ENCODE measurements around the gene ALK.

DNA sequence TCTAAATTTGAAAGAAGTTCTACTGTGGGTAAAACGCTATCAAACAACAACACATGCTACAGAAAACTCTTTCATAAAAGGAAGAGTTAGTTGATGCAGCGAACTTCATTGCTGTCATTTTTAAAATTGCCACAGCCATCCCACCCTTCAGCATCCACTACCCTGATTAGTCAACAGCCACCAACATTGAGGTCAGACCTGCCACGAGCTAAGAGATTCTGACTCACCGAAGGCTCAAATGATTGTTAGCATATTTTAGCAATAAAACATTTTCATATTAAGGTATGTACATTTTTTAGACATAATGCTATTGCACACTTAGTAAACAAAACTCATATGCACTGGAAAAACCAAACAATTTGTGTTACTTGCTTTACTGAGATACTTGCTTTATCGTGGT lies 459.1 kb downstream of the ALK start:
- TF ChIP-seq, protein P1, sequence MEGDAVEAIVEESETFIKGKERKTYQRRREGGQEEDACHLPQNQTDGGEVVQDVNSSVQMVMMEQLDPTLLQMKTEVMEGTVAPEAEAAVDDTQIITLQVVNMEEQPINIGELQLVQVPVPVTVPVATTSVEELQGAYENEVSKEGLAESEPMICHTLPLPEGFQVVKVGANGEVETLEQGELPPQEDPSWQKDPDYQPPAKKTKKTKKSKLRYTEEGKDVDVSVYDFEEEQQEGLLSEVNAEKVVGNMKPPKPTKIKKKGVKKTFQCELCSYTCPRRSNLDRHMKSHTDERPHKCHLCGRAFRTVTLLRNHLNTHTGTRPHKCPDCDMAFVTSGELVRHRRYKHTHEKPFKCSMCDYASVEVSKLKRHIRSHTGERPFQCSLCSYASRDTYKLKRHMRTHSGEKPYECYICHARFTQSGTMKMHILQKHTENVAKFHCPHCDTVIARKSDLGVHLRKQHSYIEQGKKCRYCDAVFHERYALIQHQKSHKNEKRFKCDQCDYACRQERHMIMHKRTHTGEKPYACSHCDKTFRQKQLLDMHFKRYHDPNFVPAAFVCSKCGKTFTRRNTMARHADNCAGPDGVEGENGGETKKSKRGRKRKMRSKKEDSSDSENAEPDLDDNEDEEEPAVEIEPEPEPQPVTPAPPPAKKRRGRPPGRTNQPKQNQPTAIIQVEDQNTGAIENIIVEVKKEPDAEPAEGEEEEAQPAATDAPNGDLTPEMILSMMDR (conservative IDR thresholded peaks at IDR 0.05), result no peak
- TF ChIP-seq ZFX (IDR thresholded peaks at IDR 0.05), result no peak
